Measurements from ENCODE around the gene CHST10.
"Not testable (repeated sequence)": the region's sequence is repeated elsewhere in the genome, so short reads cannot be mapped to it uniquely, and the experiment has no call there.

Gene CHST10

GRCh38 chr2:100383306-100383705, 34.2 kb downstream of the CHST10 start:
- Histone ChIP-seq H3K27me3 (ENCODE audit: control insufficient read depth, insufficient read depth, low read length) (no peaks in the 10 kb centered on the region), H3K27ac (ENCODE audit: low read depth, low read length) (no peak overlapping the region), H3K4me3 (ENCODE audit: low read length) (no peak overlapping the region), H3K36me3 (ENCODE audit: control insufficient read depth, insufficient read depth, low read length) (no peaks in the 10 kb centered on the region), H3K4me1 (ENCODE audit: control insufficient read depth, insufficient read depth, low read length) (no peaks in the 10 kb centered on the region), H3K9ac (ENCODE audit: low read length) (no peak overlapping the region)

- Histone ChIP-seq H3K27me3 (ENCODE audit: control insufficient read depth, insufficient read depth, low read length) (no peaks in the 10 kb centered on the region), H3K4me1 (ENCODE audit: control insufficient read depth, insufficient read depth, low read length) (no peaks in the 10 kb centered on the region), H3K4me3 (ENCODE audit: low read length) (no peak overlapping the region), H3K9ac (ENCODE audit: low read length) (no peak overlapping the region), H3K36me3 (ENCODE audit: control insufficient read depth, insufficient read depth, low read length) (no peaks in the 10 kb centered on the region), H3K27ac (ENCODE audit: low read depth, low read length) (no peak overlapping the region)
Measured at GRCh38 chr2:100381240-100381639, 36.2 kb downstream of the CHST10 start.

- no peak overlapping the region for H3K9ac ChIP-seq (ENCODE audit: low read length)
- H3K36me3 ChIP-seq (ENCODE audit: control insufficient read depth, insufficient read depth, low read length): no peaks in the 10 kb centered on the region
- no peaks in the 10 kb centered on the region for H3K4me1 ChIP-seq (ENCODE audit: control insufficient read depth, insufficient read depth, low read length)
- no peak overlapping the region for H3K4me3 ChIP-seq (ENCODE audit: low read length)
- no peak overlapping the region for H3K27ac ChIP-seq (ENCODE audit: low read depth, low read length)
- no peaks in the 10 kb centered on the region for H3K27me3 ChIP-seq (ENCODE audit: control insufficient read depth, insufficient read depth, low read length)
Measured at GRCh38 chr2:100380681-100381080, 36.8 kb downstream of the CHST10 start.

GRCh38 chr2:100376836-100377235, 40.6 kb downstream of the CHST10 start:
- Histone ChIP-seq H3K27ac (ENCODE audit: low read depth, low read length) (no peak overlapping the region), H3K27me3 (ENCODE audit: control insufficient read depth, insufficient read depth, low read length) (no peaks in the 10 kb centered on the region), H3K36me3 (ENCODE audit: control insufficient read depth, insufficient read depth, low read length) (no peaks in the 10 kb centered on the region), H3K4me3 (ENCODE audit: low read length) (no peak overlapping the region), H3K9ac (ENCODE audit: low read length) (no peak overlapping the region), H3K4me1 (ENCODE audit: control insufficient read depth, insufficient read depth, low read length) (no peaks in the 10 kb centered on the region)

GRCh38 chr2:100367163-100367562, 50.3 kb downstream of the CHST10 start:
- no peaks in the 10 kb centered on the region for H3K36me3 ChIP-seq (ENCODE audit: control insufficient read depth, insufficient read depth, low read length)
- H3K27me3 ChIP-seq (ENCODE audit: control insufficient read depth, insufficient read depth, low read length): no peaks in the 10 kb centered on the region
- peaks cover 2% of the 10 kb centered on the region for H3K4me1 ChIP-seq (ENCODE audit: control insufficient read depth, insufficient read depth, low read length)
- no peak overlapping the region for H3K9ac ChIP-seq (ENCODE audit: low read length)
- H3K4me3 ChIP-seq (ENCODE audit: low read length): no peak overlapping the region
- H3K27ac ChIP-seq (ENCODE audit: low read depth, low read length): no peak overlapping the region

GRCh38 chr2:100365434-100365833, 52.0 kb downstream of the CHST10 start:
- Histone ChIP-seq H3K4me3 (ENCODE audit: low read length) (no peak overlapping the region), H3K36me3 (ENCODE audit: control insufficient read depth, insufficient read depth, low read length) (no peaks in the 10 kb centered on the region), H3K4me1 (ENCODE audit: control insufficient read depth, insufficient read depth, low read length) (peaks cover 2% of the 10 kb centered on the region), H3K9ac (ENCODE audit: low read length) (no peak overlapping the region), H3K27ac (ENCODE audit: low read depth, low read length) (no peak overlapping the region), H3K27me3 (ENCODE audit: control insufficient read depth, insufficient read depth, low read length) (no peaks in the 10 kb centered on the region)

- H3K27ac ChIP-seq (ENCODE audit: low read depth, low read length); H3K27me3 ChIP-seq (ENCODE audit: control insufficient read depth, insufficient read depth, low read length); H3K4me1 ChIP-seq (ENCODE audit: control insufficient read depth, insufficient read depth, low read length); H3K36me3 ChIP-seq (ENCODE audit: control insufficient read depth, insufficient read depth, low read length); H3K9ac ChIP-seq (ENCODE audit: low read length); H3K4me3 ChIP-seq (ENCODE audit: low read length): not testable (repeated sequence)
Measured at GRCh38 chr2:100362269-100362668, 55.2 kb downstream of the CHST10 start.

GRCh38 chr2:100359576-100359975, 57.9 kb downstream of the CHST10 start:
- Histone ChIP-seq H3K27me3 (ENCODE audit: control insufficient read depth, insufficient read depth, low read length) (no peaks in the 10 kb centered on the region), H3K27ac (ENCODE audit: low read depth, low read length) (no peak overlapping the region), H3K4me1 (ENCODE audit: control insufficient read depth, insufficient read depth, low read length) (no peaks in the 10 kb centered on the region), H3K9ac (ENCODE audit: low read length) (no peak overlapping the region), H3K4me3 (ENCODE audit: low read length) (no peak overlapping the region), H3K36me3 (ENCODE audit: control insufficient read depth, insufficient read depth, low read length) (no peaks in the 10 kb centered on the region)

GRCh38 chr2:100358554-100358953, 58.9 kb downstream of the CHST10 start:
- Histone ChIP-seq H3K27me3 (ENCODE audit: control insufficient read depth, insufficient read depth, low read length) (no peaks in the 10 kb centered on the region), H3K9ac (ENCODE audit: low read length) (no peak overlapping the region), H3K4me3 (ENCODE audit: low read length) (no peak overlapping the region), H3K36me3 (ENCODE audit: control insufficient read depth, insufficient read depth, low read length) (no peaks in the 10 kb centered on the region), H3K4me1 (ENCODE audit: control insufficient read depth, insufficient read depth, low read length) (no peaks in the 10 kb centered on the region), H3K27ac (ENCODE audit: low read depth, low read length) (no peak overlapping the region)

- Histone ChIP-seq H3K4me3 (ENCODE audit: low read length) (no peak overlapping the region), H3K36me3 (ENCODE audit: control insufficient read depth, insufficient read depth, low read length) (no peaks in the 10 kb centered on the region), H3K4me1 (ENCODE audit: control insufficient read depth, insufficient read depth, low read length) (no peaks in the 10 kb centered on the region), H3K9ac (ENCODE audit: low read length) (no peak overlapping the region), H3K27ac (ENCODE audit: low read depth, low read length) (no peak overlapping the region), H3K27me3 (ENCODE audit: control insufficient read depth, insufficient read depth, low read length) (no peaks in the 10 kb centered on the region)
Measured at GRCh38 chr2:100352521-100352920, 64.9 kb downstream of the CHST10 start.

- Histone ChIP-seq H3K27me3 (ENCODE audit: control insufficient read depth, insufficient read depth, low read length) (no peaks in the 10 kb centered on the region), H3K4me1 (ENCODE audit: control insufficient read depth, insufficient read depth, low read length) (no peaks in the 10 kb centered on the region), H3K36me3 (ENCODE audit: control insufficient read depth, insufficient read depth, low read length) (no peaks in the 10 kb centered on the region), H3K4me3 (ENCODE audit: low read length) (no peak overlapping the region), H3K27ac (ENCODE audit: low read depth, low read length) (no peak overlapping the region), H3K9ac (ENCODE audit: low read length) (no peak overlapping the region)
Measured at GRCh38 chr2:100350661-100351185, 66.7 kb downstream of the CHST10 start.

- H3K9ac ChIP-seq (ENCODE audit: low read length); H3K4me1 ChIP-seq (ENCODE audit: control insufficient read depth, insufficient read depth, low read length); H3K4me3 ChIP-seq (ENCODE audit: low read length); H3K27ac ChIP-seq (ENCODE audit: low read depth, low read length); H3K27me3 ChIP-seq (ENCODE audit: control insufficient read depth, insufficient read depth, low read length); H3K36me3 ChIP-seq (ENCODE audit: control insufficient read depth, insufficient read depth, low read length): not testable (repeated sequence)
Measured at GRCh38 chr2:100345144-100345543, 72.3 kb downstream of the CHST10 start.

- Histone ChIP-seq H3K4me3 (ENCODE audit: low read length) (no peak overlapping the region), H3K4me1 (ENCODE audit: control insufficient read depth, insufficient read depth, low read length) (no peaks in the 10 kb centered on the region), H3K36me3 (ENCODE audit: control insufficient read depth, insufficient read depth, low read length) (no peaks in the 10 kb centered on the region), H3K27ac (ENCODE audit: low read depth, low read length) (no peak overlapping the region), H3K27me3 (ENCODE audit: control insufficient read depth, insufficient read depth, low read length) (no peaks in the 10 kb centered on the region), H3K9ac (ENCODE audit: low read length) (no peak overlapping the region)
Measured at GRCh38 chr2:100344433-100344832, 73.0 kb downstream of the CHST10 start.
